HG03139 (cell line): ENCODE data around the gene AKR1D1.
A peak's percentile ranks its signal among the peaks of the same experiment; 100 is the strongest.
"Not testable (repeated sequence)": the region's sequence is repeated elsewhere in the genome, so short reads cannot be mapped to it uniquely, and the experiment has no call there.

Experiments used
- ATAC-seq: cut with Tn5 transposase; IDR thresholded peaks from one replicate; pipeline ENCODE4 v1.9.1; 2021; ENCODE audit not compliant: unreplicated experiment

AKR1D1 gene

GRCh38 chr7:138116892-138117291 lies 40.6 kb downstream of the AKR1D1 start:
- ATAC-seq: no peak

GRCh38 chr7:138120140-138120827 lies 44.0 kb downstream of the AKR1D1 start:
- no peak for ATAC-seq

GRCh38 chr7:138122162-138122561 lies 45.9 kb downstream of the AKR1D1 start:
- no peak for ATAC-seq

- ATAC-seq: no peak
These were observed 48.9 kb downstream of the AKR1D1 start for GRCh38 chr7:138125119-138125518.

GRCh38 chr7:138125598-138126111 lies 49.4 kb downstream of the AKR1D1 start:
- ATAC-seq: peak; percentile 55

- no peak for ATAC-seq
These were observed 50.7 kb downstream of the AKR1D1 start for GRCh38 chr7:138126928-138127327.

- no peak for ATAC-seq
These were observed 51.7 kb downstream of the AKR1D1 start for GRCh38 chr7:138127996-138128395.

- no peak for ATAC-seq
These were observed 53.4 kb downstream of the AKR1D1 start for GRCh38 chr7:138129551-138130165.

- no peak for ATAC-seq
These were observed 61.3 kb downstream of the AKR1D1 start for GRCh38 chr7:138137423-138138171.

- ATAC-seq: no peak
These were observed 62.0 kb downstream of the AKR1D1 start for GRCh38 chr7:138138244-138138643.

- ATAC-seq: no peak
These were observed 66.4 kb downstream of the AKR1D1 start for GRCh38 chr7:138142583-138143201.

- ATAC-seq: no peak
These were observed 68.7 kb downstream of the AKR1D1 start for GRCh38 chr7:138144958-138145357.

GRCh38 chr7:138146221-138146620 lies 70.0 kb downstream of the AKR1D1 start:
- not testable (repeated sequence) for ATAC-seq

- ATAC-seq: not testable (repeated sequence)
These were observed 70.8 kb downstream of the AKR1D1 start for GRCh38 chr7:138146757-138147734.

GRCh38 chr7:138151731-138152577 lies 75.7 kb downstream of the AKR1D1 start:
- ATAC-seq: no peak

- ATAC-seq: no peak
These were observed 78.4 kb downstream of the AKR1D1 start for GRCh38 chr7:138154661-138155060.

GRCh38 chr7:138157702-138158101 lies 81.4 kb downstream of the AKR1D1 start:
- ATAC-seq: no peak

GRCh38 chr7:138158739-138159528 lies 82.7 kb downstream of the AKR1D1 start:
- ATAC-seq: no peak
